H9 (cell line): ENCODE results near the gene PARP6. TPM values are rescaled to one million over a fixed set of nuclear protein-coding genes. Genes with fewer than 3 reads are reported as not detected.

Experiments
- DNase-seq: peaks from one replicate; pipeline ENCODE4 v3.0.0-alpha.2; 2017
- H2AFZ ChIP-seq: one replicate; pipeline ENCODE4 v1.6.1; 2013; ENCODE audit warnings: mild to moderate bottlenecking, low read length, control low read depth, moderate library complexity
- H2AK5ac ChIP-seq: 2 replicates; pipeline ENCODE4 v1.6.1; 2013; ENCODE audit warnings: low read length, control low read depth, mixed read lengths; ENCODE audit not compliant: insufficient read length
- H2BK120ac ChIP-seq: one replicate; pipeline ENCODE4 v1.6.1; 2013; ENCODE audit warnings: low read depth, mild to moderate bottlenecking, low read length, control low read depth, inconsistent platforms; ENCODE audit not compliant: poor library complexity, severe bottlenecking
- H2BK12ac ChIP-seq: 2 replicates; pipeline ENCODE4 v1.6.1; 2013; ENCODE audit warnings: low read length, control low read depth, mixed read lengths, low read depth; ENCODE audit not compliant: insufficient read length
- H2BK15ac ChIP-seq: 2 replicates; pipeline ENCODE4 v1.6.1; 2013; ENCODE audit warnings: low read depth, low read length, control low read depth
- H2BK20ac ChIP-seq: one replicate; pipeline ENCODE4 v1.6.1; 2013; ENCODE audit warnings: low read depth, mild to moderate bottlenecking, low read length, control low read depth, inconsistent platforms; ENCODE audit not compliant: poor library complexity, severe bottlenecking
- H2BK5ac ChIP-seq: 2 replicates; pipeline ENCODE4 v1.6.1; 2013; ENCODE audit warnings: low read length, control low read depth, mixed read lengths; ENCODE audit not compliant: insufficient read length
- H3K14ac ChIP-seq: 2 replicates; pipeline ENCODE4 v1.6.1; 2013; ENCODE audit warnings: low read length, control low read depth; ENCODE audit not compliant: insufficient read depth
- H3K18ac ChIP-seq: 2 replicates; pipeline ENCODE4 v1.6.1; 2013; ENCODE audit warnings: low read depth, mild to moderate bottlenecking, mixed read lengths, low read length, control low read depth; ENCODE audit not compliant: insufficient read length
- H3K23ac ChIP-seq: 2 replicates; pipeline ENCODE4 v1.6.1; 2013; ENCODE audit warnings: low read length, control low read depth, mixed read lengths, low read depth; ENCODE audit not compliant: insufficient read length
- H3K23me2 ChIP-seq: 2 replicates; pipeline ENCODE4 v1.6.1; 2013; ENCODE audit warnings: low read depth, mild to moderate bottlenecking, mixed read lengths, low read length, control low read depth; ENCODE audit not compliant: insufficient read length, poor library complexity, severe bottlenecking
- H3K27ac ChIP-seq: 2 replicates; pipeline ENCODE4 v1.5.1; 2013; ENCODE audit warnings: low read length, control low read depth, mixed read lengths, low read depth; ENCODE audit not compliant: insufficient read length
- H3K27me3 ChIP-seq: 2 replicates; pipeline ENCODE4 v1.6.1; 2013; ENCODE audit warnings: low read length, control low read depth, inconsistent platforms; ENCODE audit not compliant: insufficient read depth
- H3K4ac ChIP-seq: 2 replicates; pipeline ENCODE4 v1.6.1; 2013; ENCODE audit warnings: low read depth, mild to moderate bottlenecking, control low read depth, inconsistent platforms, low read length, moderate library complexity
- H3K4me1 ChIP-seq: 2 replicates; pipeline ENCODE4 v1.6.1; 2013; ENCODE audit warnings: low read length, control low read depth, inconsistent platforms; ENCODE audit not compliant: insufficient read depth
- H3K4me2 ChIP-seq: 2 replicates; pipeline ENCODE4 v1.6.1; 2013; ENCODE audit warnings: low read length, control low read depth, mixed read lengths; ENCODE audit not compliant: insufficient read length, insufficient read depth
- H3K56ac ChIP-seq: 2 replicates; pipeline ENCODE4 v1.6.1; 2013; ENCODE audit warnings: low read depth, mild to moderate bottlenecking, mixed read lengths, low read length, control low read depth; ENCODE audit not compliant: insufficient read length
- H3K79me1 ChIP-seq: 2 replicates; pipeline ENCODE4 v1.6.1; 2013; ENCODE audit warnings: low read depth, mild to moderate bottlenecking, moderate library complexity, low read length, control low read depth, inconsistent platforms; ENCODE audit not compliant: insufficient read depth, poor library complexity, severe bottlenecking
- H3K79me2 ChIP-seq: 2 replicates; pipeline ENCODE4 v1.6.1; 2013; ENCODE audit warnings: low read length, control low read depth, inconsistent platforms; ENCODE audit not compliant: insufficient read depth
- H3K9ac ChIP-seq: 2 replicates; pipeline ENCODE4 v1.6.1; 2013; ENCODE audit warnings: low read length, control low read depth, mixed read lengths; ENCODE audit not compliant: insufficient read length; ENCODE audit errors: extremely low read depth
- H3K9me3 ChIP-seq: one replicate; pipeline ENCODE4 v1.6.1; 2013; ENCODE audit warnings: low read depth, low read length, inconsistent platforms; ENCODE audit not compliant: control insufficient read depth
- H3T11ph ChIP-seq: one replicate; pipeline ENCODE4 v1.6.1; 2013; ENCODE audit warnings: mild to moderate bottlenecking, low read length, control low read depth, inconsistent platforms
- H4K20me1 ChIP-seq: one replicate; pipeline ENCODE4 v1.6.1; 2013; ENCODE audit not compliant: control insufficient read depth, insufficient read length, insufficient read depth
- H4K5ac ChIP-seq: 2 replicates; pipeline ENCODE4 v1.6.1; 2013; ENCODE audit warnings: low read depth, mild to moderate bottlenecking, mixed read lengths, low read length, control low read depth; ENCODE audit not compliant: insufficient read length
- H4K8ac ChIP-seq: replicated peaks from 2 replicates; pipeline ENCODE4 v1.6.1; 2013; ENCODE audit warnings: low read length, control low read depth, mixed read lengths, low read depth; ENCODE audit not compliant: insufficient read length
- H4K91ac ChIP-seq: 2 replicates; pipeline ENCODE4 v1.6.1; 2013; ENCODE audit warnings: low read depth, mild to moderate bottlenecking, moderate library complexity, mixed read lengths, low read length, control low read depth; ENCODE audit not compliant: insufficient read length
- H3K27ac Mint-ChIP-seq, 3 experiments: 2 replicates in 2 of 3; 3 replicates in 1 of 3; pipeline ENCODE4 v1.8.0; 2020 to 2021; ENCODE audit warnings: mixed read lengths in 3 of 3, mild to moderate bottlenecking in 1 of 3, moderate library complexity in 1 of 3
- H3K27me3 Mint-ChIP-seq: 2 replicates; pipeline ENCODE4 v1.8.0; 2021; ENCODE audit warnings: low read depth, mild to moderate bottlenecking, moderate library complexity, mixed read lengths
- H3K36me3 Mint-ChIP-seq, 3 experiments: 2 replicates in 2 of 3; 3 replicates in 1 of 3; pipeline ENCODE4 v1.8.0; 2020 to 2021; ENCODE audit warnings: low read depth in 3 of 3, mixed read lengths in 3 of 3; ENCODE audit not compliant: insufficient read depth in 1 of 3
- H3K4me1 Mint-ChIP-seq, 2 experiments: 2 replicates each; pipeline ENCODE4 v1.8.0; 2020; ENCODE audit warnings: mixed read lengths in 2 of 2
- H3K4me3 Mint-ChIP-seq, 2 experiments: 2 replicates in 1 of 2; 3 replicates in 1 of 2; pipeline ENCODE4 v1.8.0; 2020 to 2021; ENCODE audit warnings: mild to moderate bottlenecking in 2 of 2, mixed read lengths in 2 of 2, moderate library complexity in 1 of 2
- H3K9me3 Mint-ChIP-seq, 2 experiments: 2 replicates in 1 of 2; 3 replicates in 1 of 2; pipeline ENCODE4 v1.8.0; 2020; ENCODE audit warnings: mild to moderate bottlenecking in 2 of 2, mixed read lengths in 2 of 2, moderate library complexity in 1 of 2
- CTCF ChIP-seq: fragments of 200-600 bp; sonication (generic); conservative IDR thresholded peaks from 3 replicates; pipeline ENCODE4 v1.8.0; 2021; ENCODE audit warnings: antibody characterized with exemption, mild to moderate bottlenecking
- WGBS: extraction: QIAGEN DNeasy Blood & Tissue Kit; methylation state at CpG from one replicate; pipeline ENCODE4 v1.1.7; 2013; ENCODE audit warnings: missing lambda C conversion rate, low lambda C conversion rate, mixed read lengths; ENCODE audit not compliant: insufficient read length; ENCODE audit errors: extremely low coverage; 5-methylcytosine and 5-hydroxymethylcytosine counted together
- total RNA-seq: library from RNA; stranded (reverse); gene quantifications from 2 replicates; pipeline ENCODE4 v1.2.1, GENCODE V29; 2021

Gene PARP6
- total RNA-seq, 1 experiment from 2014 or later: 54.4 TPM

- H3K18ac ChIP-seq: no peak overlapping the region
- H4K20me1 ChIP-seq: no peaks in the 10 kb centered on the region
- no peak overlapping the region for H2AK5ac ChIP-seq
- DNase-seq: no peak
- no peak overlapping the region for H2BK12ac ChIP-seq
- H2BK5ac ChIP-seq: no peak overlapping the region
- no peak overlapping the region for H3K9ac ChIP-seq
- no peaks in the 10 kb centered on the region for H3K9me3 ChIP-seq
- no peak overlapping the region for H3K27ac ChIP-seq
- no peaks in the 10 kb centered on the region for H3K79me2 ChIP-seq
- Mint-ChIP-seq H3K4me1 (peaks cover 19 to 20% of the 10 kb centered on the region in 2 experiments), H3K27ac (no peak overlapping the region), H3K27me3 (peaks cover 33% of the 10 kb centered on the region), H3K9me3 (no peaks in the 10 kb centered on the region), H3K36me3 (peaks cover 15 to 23% (median 16%) of the 10 kb centered on the region in 3 experiments), H3K4me3 (no peak overlapping the region)
- WGBS: no CpG with 5 or more reads among the region's 6 CpGs
- H3K23me2 ChIP-seq: peaks cover 11% of the 10 kb centered on the region
- H4K91ac ChIP-seq: no peak overlapping the region
- TF ChIP-seq CTCF: no peak
- H3K56ac ChIP-seq: no peak overlapping the region
- H2BK120ac ChIP-seq: no peak overlapping the region
- no peaks in the 10 kb centered on the region; the same call in 1 of the 2 replicates for H3K4me1 ChIP-seq
- H4K5ac ChIP-seq: no peak overlapping the region
- no peak overlapping the region for H3K4me2 ChIP-seq
- H2AFZ ChIP-seq: no peak overlapping the region
- H2BK20ac ChIP-seq: no peak overlapping the region
- H3K4ac ChIP-seq: no peak overlapping the region
- H3K79me1 ChIP-seq: no peaks in the 10 kb centered on the region
- no peak overlapping the region for H3K23ac ChIP-seq
- peaks cover 7% of the 10 kb centered on the region; the same call in 1 of the 2 replicates for H3K27me3 ChIP-seq
- no peak overlapping the region for H2BK15ac ChIP-seq
- H4K8ac ChIP-seq: no peak overlapping the region
- H3K14ac ChIP-seq: no peak overlapping the region
- H3T11ph ChIP-seq: no peak overlapping the region
Observed at GRCh38 chr15:72195101-72195511, 77.2 kb downstream of the PARP6 start.
